Renal cortex interstitium (tissue), 11 donors: ENCODE data around the gene RGS6. TPM values are rescaled to one million over a fixed set of nuclear protein-coding genes. Genes with fewer than 3 reads are reported as not detected.
A peak's percentile ranks its signal among the peaks of the same experiment; 100 is the strongest.

Experiments
- DNase-seq, 11 donors: peaks; one replicate each; pipeline ENCODE4 v3.0.0-alpha.2; 2013; ENCODE audit warnings: low read depth in 9 of 11, low spot score in 4 of 11; ENCODE audit errors: extremely low read depth in 1 of 11
- polyA plus RNA-seq, 3 donors: library from polyadenylated mRNA; unstranded; fragments of 120-200 nt; gene quantifications; one replicate each; pipeline ENCODE4 v1.2.1, GENCODE V29; 2013; ENCODE audit not compliant: insufficient read length in 3 of 3

The RGS6 gene
- polyA plus RNA-seq, 3 donors = 1.4 to 1.7 (median 1.4) TPM

DNA sequence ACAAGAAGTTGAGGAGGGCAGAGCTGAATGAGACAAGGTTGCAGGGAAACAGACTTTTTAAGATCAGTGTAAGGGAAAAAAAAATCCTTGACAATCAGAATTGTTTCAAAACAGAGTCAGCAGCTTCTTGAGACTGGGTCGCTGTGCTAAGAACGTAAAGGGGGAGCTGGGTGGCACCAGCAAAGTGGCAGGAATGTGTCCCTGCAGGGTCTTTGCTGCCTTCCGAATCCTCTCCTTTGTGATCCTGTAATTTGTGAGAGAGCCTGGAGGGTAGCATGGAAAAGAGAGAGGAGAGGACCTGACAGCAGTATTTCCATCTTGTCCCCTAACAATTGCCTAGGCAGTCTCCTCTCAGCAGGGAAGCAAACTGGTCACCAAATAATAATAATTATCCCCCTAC lies 472.8 kb downstream of the RGS6 start:
- DNase-seq = no peak

- DNase-seq = no peak
Observed at GRCh38 chr14:72408020-72408419, 475.8 kb downstream of the RGS6 start.

GRCh38 chr14:72409047-72409446 lies 476.8 kb downstream of the RGS6 start:
- DNase-seq = no peak

DNA sequence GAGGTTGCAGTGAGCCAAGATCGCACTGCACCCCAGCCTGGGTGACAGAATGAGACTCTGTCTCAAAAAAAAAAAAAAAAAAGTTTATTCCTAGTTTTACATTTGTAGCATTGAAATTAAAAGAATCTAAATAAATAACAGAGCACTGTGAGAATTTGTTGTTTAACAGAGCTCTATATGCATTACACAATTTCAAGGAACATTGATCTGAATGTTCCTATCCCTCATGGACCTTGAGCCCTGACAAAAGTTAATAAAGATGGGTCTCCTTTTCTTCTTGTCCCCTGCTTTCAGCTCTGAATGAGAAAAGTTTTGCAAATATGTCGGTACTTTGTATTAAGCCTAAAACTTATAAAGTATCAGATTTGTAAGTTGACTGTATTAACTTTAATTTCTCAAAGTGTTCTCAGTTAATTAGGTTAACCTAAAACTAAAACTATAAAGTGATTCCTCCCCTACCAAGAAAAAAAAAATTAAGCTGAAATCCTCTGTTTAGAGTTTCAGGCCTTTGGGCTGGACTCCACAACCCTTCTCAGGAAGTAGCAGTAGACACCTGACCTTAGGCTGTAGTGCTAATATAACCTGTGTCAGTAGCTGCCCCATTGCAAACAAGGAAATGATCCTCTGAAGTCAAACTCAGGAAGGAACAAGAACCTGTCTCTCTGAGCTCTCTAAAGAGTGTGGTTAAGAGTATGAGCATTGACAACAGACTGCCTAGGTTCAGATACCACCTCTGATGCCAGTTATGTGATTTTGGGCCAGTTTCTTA lies 484.0 kb downstream of the RGS6 start:
- DNase-seq = no peak

DNA sequence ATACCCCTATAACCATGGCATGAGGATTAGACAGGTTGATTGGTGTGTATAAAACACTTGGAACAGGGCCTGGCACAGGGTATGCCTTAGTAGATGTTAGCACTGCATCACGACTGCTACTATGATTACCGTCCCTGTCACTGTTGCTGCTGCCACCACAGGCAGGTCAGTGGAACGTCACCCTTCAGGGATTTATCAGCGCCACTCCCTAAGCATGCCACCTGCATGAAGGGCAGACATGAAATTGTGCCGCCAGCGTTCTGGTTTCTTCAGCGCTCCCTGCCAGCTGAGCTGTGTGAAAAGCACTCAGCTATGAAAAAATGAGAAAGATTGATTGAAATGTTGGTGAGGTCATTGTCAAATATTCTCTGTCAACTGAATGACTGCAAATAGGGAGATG lies 484.7 kb downstream of the RGS6 start:
- peak in 1 of 11 donors; percentile 11 for DNase-seq

GRCh38 chr14:72418806-72419205 lies 486.6 kb downstream of the RGS6 start:
- DNase-seq = no peak

DNA sequence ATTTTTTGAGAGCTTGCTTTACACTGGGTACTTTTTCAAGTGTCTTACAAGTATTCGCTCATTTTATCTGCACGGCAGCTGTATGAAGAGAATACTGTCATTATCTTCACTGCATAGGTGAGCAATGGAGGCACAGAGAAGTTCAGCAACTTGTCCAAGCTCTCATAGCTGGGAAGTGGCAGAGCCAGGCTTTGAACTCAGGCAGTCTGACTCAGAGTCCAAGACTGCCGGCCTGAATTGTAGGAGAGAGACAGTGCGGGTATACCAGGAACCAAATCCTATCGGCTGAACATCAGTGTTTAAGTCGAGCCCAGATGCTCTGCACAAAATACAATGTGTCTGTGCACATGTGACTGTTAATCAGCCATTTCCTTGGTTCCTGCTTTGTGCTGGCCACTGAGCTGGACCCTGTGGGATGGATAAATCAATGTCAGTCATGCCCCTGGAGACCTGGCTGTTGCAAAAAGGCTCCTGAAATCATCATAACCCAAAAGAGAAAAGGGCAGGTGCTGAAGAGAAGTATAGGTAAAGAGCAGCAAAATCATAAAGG lies 487.1 kb downstream of the RGS6 start:
- no peak for DNase-seq

- peak; percentile 50 to 77 (median 55) for DNase-seq
Observed at GRCh38 chr14:72420749-72421474, 488.7 kb downstream of the RGS6 start.

DNA sequence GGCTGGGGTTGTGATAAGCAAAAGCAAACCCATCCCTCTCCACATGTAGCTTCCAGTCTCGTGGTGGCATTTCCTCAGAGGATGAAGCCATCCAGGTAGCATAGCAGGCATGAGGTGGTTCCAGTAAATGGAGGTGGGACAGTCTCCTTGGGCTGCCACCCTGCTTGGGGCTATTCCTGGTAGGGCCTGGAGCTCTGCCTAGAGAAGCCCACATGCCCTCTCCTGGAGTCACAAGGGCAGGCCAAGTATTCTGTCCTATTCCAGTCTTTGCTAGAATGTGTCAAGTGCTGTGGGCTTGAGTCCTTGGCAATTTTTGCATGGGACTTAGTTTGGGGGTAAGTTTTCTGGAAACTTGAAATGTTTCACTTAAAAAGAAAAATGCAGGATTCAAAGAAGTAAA lies 491.7 kb downstream of the RGS6 start:
- no peak for DNase-seq

- DNase-seq = no peak
Observed at GRCh38 chr14:72430457-72430856, 498.2 kb downstream of the RGS6 start.

DNA sequence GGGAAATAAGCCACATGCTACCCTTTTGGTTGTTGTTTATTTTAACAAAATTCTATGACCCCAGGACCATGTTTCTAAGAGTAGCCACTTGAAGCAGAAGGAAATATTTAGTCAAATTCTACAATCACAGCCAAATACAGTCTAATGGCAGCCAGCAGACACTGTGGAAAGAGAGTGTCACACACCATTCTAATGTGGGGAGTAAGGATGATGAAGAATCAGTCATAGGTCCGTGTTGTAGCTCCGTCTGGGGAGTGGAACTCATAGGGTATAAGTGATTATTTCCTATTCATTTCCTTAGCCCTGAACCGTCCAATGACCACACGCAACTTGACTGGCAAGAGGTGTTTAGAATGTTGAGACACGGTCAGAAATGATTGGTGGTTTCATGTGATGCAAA lies 500.5 kb downstream of the RGS6 start:
- DNase-seq = no peak

DNA sequence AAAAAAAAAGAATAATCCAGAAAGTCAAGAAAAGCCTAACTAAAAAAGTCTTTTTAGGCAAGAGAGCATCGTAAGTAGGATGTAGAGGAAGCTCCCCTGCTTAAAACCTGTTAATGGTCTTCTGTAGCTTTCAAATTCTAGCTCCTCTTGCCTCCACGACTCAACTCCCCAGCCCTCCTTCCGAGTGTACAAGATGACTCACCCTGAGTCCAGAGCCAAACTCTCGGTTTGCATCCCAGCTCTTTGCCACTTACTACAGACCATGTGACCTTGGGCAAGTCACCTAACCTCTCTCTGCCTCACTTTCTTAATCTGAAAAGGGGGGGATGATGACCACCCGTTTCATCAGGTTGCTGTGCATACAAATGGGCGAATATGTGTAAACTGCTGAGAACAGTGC lies 501.3 kb downstream of the RGS6 start:
- no peak for DNase-seq

- no peak for DNase-seq
Observed at GRCh38 chr14:72434856-72435255, 502.6 kb downstream of the RGS6 start.

GRCh38 chr14:72439707-72440106 lies 507.5 kb downstream of the RGS6 start:
- no peak for DNase-seq

DNA sequence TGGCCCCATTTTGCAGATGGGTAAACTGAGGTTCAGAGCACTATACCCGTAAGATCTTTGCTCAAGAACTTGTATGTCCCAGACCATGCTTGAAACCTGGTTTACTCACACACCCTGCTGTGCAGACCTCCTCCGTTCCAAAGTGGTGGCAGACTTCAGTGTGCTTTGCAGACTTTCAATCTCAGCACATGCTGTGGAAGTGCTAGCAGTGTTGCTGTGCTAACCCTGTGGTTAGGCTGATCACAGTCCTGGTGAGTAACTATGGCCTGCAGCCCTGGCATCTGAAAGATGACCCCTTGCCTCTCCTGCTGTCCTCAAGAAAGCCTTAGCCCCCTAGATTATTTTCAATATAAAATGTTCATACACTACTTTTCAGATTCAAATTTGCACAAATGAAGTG lies 511.0 kb downstream of the RGS6 start:
- DNase-seq = no peak

DNA sequence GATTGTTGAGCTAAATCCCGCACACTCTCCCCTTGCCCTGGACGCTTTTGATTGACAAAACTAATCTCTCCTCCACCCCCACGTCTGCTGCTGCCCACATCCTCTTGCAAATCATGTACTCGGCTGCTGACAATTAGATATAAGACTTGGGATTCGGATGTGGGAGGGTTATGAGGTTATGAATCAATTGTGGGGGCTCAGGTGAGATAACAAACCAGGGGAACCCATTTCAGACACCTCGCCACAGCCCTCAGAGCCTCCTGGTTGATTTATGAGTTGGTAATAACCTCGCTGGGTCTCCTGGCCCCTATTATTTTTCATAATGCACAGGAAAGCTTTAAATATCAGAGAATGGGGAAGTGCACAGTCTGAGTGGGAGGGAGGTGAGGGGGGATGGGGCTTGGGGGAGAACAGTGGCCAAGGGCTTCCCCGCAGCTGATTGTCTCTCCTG lies 511.8 kb downstream of the RGS6 start:
- DNase-seq = no peak

- DNase-seq = no peak
Observed at GRCh38 chr14:72444701-72445100, 512.5 kb downstream of the RGS6 start.

DNA sequence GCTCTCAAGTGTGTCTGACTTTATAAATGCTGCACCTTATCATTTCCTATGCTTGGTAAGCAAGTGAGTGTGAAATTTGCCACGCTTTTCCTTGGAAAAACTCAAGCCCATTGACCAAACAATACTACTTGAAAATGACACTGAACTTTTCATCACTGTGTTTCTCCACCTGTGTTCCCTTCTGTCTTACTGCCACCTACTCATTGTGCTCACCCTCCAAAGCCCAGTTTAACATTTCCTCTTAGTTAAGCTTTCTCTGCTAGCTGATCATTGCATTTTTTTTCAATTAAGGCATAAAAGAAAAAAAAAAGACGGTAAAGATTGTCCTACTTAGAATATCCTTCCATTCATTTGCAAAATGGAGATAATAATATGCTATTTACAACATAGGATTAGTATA lies 516.0 kb downstream of the RGS6 start:
- DNase-seq = no peak

DNA sequence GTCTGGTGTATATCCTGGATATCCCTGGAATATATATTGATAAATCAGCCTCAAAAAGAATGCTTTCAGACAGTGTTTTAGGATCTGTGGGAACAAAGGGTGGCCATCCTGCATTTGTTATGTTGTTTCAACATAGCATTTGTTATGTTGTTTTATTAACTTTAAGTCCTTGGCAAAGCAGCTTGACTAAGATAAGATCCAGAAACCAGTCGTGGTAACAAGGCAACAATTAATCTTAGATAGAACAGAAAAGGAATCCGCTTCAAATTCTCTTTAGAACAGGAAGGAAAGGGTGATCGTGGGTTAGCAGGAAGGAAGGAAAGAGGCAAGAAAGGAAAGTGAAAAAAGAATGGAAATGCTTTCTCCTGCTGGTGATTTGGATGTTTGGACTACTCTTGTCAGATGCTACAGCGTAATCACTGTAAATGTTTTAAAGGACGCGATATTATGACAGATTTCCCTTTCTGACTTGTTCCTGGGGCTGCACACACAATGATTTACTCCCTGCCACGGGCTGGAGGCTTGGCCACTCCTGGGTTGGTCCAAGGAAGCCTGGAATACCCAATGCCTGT lies 518.3 kb downstream of the RGS6 start:
- no peak for DNase-seq
